ENCODE measurements around the gene C1QTNF9. TPM values are rescaled to one million over a fixed set of nuclear protein-coding genes. Genes with fewer than 3 reads are reported as not detected.

The C1QTNF9 gene
- total RNA-seq, 1 donor from 2014 or later, result not detected

- no peak for DNase-seq (ENCODE audit: low read depth, low spot score)
- no peak overlapping the region for H3K27ac Mint-ChIP-seq (ENCODE audit: unreplicated experiment)
- TF ChIP-seq CTCF (conservative IDR thresholded peaks at IDR 0.05), result no peak
- no peaks in the 10 kb centered on the region for H3K27me3 Mint-ChIP-seq (ENCODE audit: low read depth)
- peaks cover 2% of the 10 kb centered on the region for H3K36me3 Mint-ChIP-seq (ENCODE audit: low read depth)
- H3K9me3 Mint-ChIP-seq, result no peaks in the 10 kb centered on the region
- H3K4me3 Mint-ChIP-seq, result no peak overlapping the region
- H3K4me1 Mint-ChIP-seq, result peaks cover 46% of the 10 kb centered on the region
These were observed 41.6 kb upstream of the C1QTNF9 start for GRCh38 chr13:24267801-24268200.

- TF ChIP-seq CTCF (conservative IDR thresholded peaks at IDR 0.05), result no peak
- no peak overlapping the region for H3K27ac Mint-ChIP-seq (ENCODE audit: unreplicated experiment)
- peaks cover 39% of the 10 kb centered on the region for H3K4me1 Mint-ChIP-seq
- DNase-seq (ENCODE audit: low read depth, low spot score), result no peak
- H3K4me3 Mint-ChIP-seq, result no peak overlapping the region
- H3K36me3 Mint-ChIP-seq (ENCODE audit: low read depth), result peaks cover 2% of the 10 kb centered on the region
- H3K9me3 Mint-ChIP-seq, result no peaks in the 10 kb centered on the region
- H3K27me3 Mint-ChIP-seq (ENCODE audit: low read depth), result no peaks in the 10 kb centered on the region
These were observed 39.6 kb upstream of the C1QTNF9 start for GRCh38 chr13:24269821-24270220.

GRCh38 chr13:24270639-24271141 is 38.7 kb upstream of the C1QTNF9 start:
- Mint-ChIP-seq H3K27me3 (ENCODE audit: low read depth) (no peaks in the 10 kb centered on the region), H3K4me1 (peaks cover 43% of the 10 kb centered on the region), H3K36me3 (ENCODE audit: low read depth) (peaks cover 2% of the 10 kb centered on the region), H3K9me3 (no peaks in the 10 kb centered on the region), H3K27ac (ENCODE audit: unreplicated experiment) (peak overlapping the region; percentile 81), H3K4me3 (peak overlapping the region; percentile 47)
- DNase-seq (ENCODE audit: low read depth, low spot score), result peak; percentile 39
- TF ChIP-seq CTCF (conservative IDR thresholded peaks at IDR 0.05), result no peak

GRCh38 chr13:24271231-24271600 is 38.2 kb upstream of the C1QTNF9 start:
- H3K27me3 Mint-ChIP-seq (ENCODE audit: low read depth), result no peaks in the 10 kb centered on the region
- H3K27ac Mint-ChIP-seq (ENCODE audit: unreplicated experiment), result peak overlapping the region; percentile 81
- peaks cover 2% of the 10 kb centered on the region for H3K36me3 Mint-ChIP-seq (ENCODE audit: low read depth)
- DNase-seq (ENCODE audit: low read depth, low spot score), result no peak
- peaks cover 43% of the 10 kb centered on the region for H3K4me1 Mint-ChIP-seq
- TF ChIP-seq CTCF (conservative IDR thresholded peaks at IDR 0.05), result no peak
- peak overlapping the region; percentile 83 for H3K4me3 Mint-ChIP-seq
- no peaks in the 10 kb centered on the region for H3K9me3 Mint-ChIP-seq

- Mint-ChIP-seq H3K4me1 (peaks cover 43% of the 10 kb centered on the region), H3K27ac (ENCODE audit: unreplicated experiment) (peak overlapping the region; percentile 52), H3K9me3 (no peaks in the 10 kb centered on the region), H3K27me3 (ENCODE audit: low read depth) (no peaks in the 10 kb centered on the region), H3K4me3 (peak overlapping the region; percentile 83), H3K36me3 (ENCODE audit: low read depth) (peaks cover 2% of the 10 kb centered on the region)
- peak; percentile 27 for DNase-seq (ENCODE audit: low read depth, low spot score)
- no peak for TF ChIP-seq CTCF (conservative IDR thresholded peaks at IDR 0.05)
These were observed 37.6 kb upstream of the C1QTNF9 start for GRCh38 chr13:24271601-24272451.
